AG20443 (cell line): ENCODE results near the gene LACTB.

Experiments used
- DNase-seq: peaks from one replicate; pipeline ENCODE4 v3.0.0; 2012; ENCODE audit warnings: low spot score, mixed read lengths

LACTB gene

DNA sequence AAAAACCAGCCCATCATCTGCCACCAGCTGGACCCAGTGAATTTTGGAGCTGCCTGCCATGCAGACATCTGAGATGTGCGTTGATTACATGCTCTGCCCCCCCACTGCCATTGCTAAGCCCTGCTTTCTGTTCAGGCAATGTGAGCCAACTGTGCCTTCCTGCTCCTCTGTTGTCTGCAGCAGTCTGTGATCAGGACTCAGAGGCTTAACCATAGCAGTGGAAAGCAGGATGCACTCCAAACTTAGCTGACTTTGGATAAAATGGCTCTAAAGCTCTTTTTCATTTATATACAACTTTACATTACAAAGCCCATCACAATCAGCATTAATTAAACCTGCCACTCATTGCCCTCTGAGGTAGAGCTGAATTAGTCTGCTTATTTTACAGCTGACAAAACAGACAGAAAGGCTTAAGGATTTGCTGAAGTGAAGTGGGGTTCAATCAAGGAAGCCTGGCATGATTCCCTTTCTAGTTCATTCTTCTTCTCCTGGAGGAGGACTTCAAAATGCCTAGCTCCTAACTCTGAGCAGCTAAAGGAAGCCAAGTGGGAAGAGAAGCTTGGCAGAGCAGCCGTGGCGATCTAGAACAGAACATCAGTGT lies 51.3 kb downstream of the LACTB start:
- DNase-seq = no peak

DNA sequence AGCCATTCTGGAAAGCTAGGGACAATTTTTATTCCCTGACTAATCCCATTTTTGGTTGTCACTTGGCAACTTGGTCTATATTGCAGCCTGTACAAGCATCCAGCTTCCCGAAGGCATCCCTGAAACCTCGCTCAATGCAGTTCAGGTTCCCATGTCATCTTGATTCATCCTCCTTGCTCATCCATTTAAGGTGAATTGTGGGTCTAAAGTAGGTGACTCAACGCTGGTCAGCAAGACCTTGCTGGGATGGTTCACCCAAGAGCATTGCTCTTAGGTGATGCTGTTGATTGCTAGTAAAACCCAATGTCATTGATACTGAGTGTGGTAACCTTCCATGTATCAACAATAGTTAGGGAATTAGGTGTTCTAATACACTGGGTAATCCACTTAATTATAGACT lies 54.6 kb downstream of the LACTB start:
- no peak for DNase-seq

DNA sequence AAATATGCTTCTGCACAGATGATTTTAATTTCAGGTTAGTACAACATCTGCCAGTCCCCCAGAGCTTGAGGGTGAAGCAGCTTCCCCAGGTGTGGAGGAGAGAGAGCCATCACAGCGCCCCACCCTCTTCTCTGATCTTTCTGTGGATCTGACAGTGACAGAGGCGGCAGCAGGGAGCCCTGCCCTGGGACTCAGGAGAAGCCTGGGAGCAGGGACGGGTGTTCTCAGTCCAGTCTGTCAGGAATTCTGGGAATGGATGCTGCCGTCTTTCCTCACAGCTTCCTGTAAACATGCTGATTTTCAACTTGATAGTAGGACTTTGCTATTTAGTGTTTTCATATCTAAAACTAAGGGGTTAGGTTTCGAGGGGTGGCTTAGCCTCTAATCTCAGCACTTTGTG lies 56.4 kb downstream of the LACTB start:
- no peak for DNase-seq

DNA sequence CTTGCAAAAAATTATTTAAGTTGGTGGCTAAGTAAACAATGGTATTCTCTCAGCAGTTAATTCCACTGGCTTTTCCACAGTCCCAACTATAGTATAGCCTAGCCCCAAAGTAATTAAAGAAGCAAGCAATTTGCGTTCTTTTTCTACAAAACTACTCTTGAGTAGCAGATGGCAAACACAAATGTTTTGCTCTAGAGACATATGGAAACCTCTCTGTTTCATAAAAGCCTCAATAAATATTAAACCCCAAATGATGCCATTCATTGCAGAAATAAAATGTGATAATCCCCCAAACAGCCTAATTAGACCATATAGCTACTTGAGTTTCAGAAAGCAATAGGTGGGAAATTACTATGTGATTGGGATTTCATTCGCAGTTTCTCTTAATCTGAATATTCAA lies 59.1 kb downstream of the LACTB start:
- no peak for DNase-seq

DNA sequence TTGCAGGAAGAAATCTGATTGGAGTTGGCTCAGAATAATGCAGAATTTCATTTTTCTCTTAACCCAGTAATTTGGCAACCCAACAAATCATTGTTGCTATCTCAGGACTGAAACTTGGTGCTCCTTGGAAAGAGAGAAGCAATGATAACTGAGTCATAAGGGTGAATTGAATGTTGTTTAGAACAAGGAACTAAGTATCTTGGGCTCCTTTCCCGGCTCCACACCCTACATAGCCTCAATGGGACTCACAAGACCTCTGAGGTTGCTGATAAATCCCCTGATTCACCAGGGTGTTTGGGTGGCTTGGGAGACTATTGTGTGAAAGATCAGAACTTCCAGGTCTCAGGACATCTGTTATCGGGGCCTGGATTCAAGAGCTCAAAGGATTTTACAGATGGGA lies 60.0 kb downstream of the LACTB start:
- DNase-seq = no peak

DNA sequence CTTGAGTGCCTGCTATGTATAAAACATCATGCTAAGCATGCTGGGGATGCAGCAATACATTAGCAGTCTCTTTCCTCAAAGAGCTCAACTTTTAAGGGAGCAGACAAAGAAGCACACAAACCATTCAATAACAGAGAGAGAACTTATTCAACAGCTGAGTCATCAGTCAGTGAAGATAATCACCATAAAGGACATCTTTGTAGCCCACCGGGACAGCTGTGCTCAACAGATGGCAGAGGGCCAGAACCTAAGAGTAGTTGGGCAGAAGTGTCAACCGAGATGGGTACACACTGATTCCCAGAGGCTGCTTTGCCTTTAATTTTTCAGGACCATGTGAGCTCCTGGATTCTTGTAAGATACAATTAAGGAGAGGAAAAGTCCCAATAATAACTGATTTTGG lies 63.5 kb downstream of the LACTB start:
- DNase-seq = no peak

DNA sequence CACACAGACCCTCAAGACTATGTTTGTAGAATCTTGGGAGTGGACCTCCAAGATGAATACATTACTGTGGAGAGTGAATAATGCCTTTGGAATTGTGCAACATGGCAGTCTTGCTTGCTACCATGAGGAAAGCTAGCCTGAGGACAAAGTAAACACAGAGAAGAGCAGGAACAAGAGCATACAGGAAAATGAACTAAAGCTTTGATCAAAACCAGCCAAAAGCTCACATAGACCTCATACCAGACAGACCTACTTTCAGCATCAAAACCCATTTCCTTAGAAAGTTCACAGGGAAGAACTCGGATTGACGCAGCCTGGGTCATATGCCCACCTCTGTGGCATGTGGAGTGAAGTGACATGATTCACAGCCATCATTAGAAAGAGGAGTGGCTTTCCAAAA lies 64.4 kb downstream of the LACTB start:
- DNase-seq = peak; percentile 58

DNA sequence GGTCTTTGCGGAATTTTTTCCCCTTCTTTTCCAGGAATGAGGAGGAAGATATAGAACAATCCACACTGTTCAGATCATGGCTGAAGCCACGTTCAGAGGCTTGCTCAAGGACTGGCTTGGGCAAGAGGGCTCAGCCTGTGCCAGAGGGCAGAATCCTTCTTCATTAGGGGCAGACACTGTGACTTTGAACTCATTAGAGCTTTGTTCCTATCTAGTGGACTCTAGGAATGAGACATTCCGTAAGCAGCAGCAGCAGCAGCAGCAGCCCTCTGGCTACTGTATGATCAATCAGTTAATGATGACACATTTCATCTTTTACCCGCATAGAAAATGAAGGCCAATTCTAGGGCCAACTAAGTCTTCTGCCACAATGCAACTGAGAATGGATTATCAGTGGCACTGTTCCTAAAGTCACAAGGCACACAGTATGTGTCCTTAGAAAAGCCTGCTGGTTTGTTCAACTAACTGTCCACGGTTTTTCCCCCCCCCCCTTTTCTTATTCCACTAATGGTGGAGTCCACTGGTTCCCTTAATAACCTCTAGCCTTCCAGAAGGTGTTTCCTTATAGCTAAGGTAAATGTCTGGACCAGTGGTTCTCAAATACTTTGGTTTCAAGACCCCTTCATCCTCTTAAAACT lies 66.0 kb downstream of the LACTB start:
- no peak for DNase-seq

DNA sequence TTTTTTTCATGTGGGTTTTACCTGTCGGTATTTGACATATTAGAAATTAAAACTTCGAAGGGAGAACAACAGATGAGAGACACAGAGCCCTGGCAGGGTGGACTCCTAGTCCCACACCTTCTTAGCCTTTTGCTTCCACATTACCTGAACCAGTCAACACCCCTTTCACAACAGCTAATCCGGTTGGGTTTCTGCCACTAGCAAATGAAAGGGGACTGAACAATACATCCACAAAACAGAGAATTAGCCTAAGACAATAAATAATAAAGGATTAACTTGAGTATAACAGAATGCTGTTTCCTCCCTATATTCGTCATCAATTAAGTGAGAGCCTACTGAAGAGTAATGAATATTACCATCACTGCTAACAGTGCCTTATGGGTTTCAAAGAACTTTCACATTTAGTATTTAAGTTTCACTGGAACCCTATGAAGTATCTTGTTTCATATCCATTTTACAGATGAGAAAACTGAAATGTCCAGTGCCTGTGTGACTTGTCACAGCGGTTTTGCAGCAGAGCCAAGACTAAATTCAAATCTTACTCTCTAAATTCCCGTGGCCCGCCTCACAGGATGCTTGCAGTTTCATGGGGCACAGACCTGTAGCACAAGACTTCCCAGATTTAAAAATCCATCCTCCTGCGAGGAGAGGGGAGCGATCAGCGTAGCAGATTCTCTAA lies 66.7 kb downstream of the LACTB start:
- no peak for DNase-seq

DNA sequence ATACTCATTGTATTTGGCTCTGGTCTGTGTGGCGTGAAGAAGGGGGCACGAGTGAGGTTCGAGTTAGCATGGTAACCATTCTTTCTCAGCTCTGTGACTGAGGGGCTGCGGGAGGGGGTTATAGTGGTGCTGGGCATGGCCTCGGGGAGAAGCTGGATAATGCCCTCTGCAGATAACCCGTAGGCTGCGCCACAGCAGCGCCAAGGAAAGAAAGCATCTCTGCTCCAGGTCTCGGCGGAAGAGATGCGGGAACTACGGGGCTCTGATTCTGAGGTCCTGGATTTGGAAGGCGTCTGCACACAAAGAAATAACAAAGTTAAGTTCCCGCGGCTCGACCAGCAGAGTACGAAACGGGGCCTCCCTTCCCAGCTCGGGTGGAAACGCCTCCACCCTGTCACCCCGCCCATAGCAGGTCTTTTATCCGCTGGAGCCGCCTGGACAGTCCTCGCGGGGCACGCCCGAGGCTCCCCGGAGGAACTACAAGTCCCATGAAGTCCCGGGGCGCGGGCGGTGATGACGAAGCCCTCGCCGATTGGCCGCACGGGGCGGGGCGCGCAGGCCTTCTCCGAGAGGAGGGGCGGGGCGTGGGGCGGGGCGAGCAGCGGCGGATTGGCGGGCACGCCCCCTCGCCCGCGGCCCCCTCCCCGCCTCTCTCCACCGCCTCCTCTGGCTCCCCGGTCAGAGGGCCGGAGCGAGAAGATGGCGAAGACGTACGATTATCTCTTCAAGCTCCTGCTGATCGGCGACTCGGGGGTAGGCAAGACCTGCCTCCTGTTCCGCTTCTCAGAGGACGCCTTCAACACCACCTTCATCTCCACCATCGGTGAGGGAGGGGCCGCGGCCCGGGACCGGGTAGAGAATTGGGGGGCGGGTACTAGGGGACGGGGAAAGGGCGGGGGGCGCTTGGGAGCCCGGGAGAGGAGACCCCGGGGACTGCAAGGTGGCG lies 67.5 kb downstream of the LACTB start, which contains the start of gene RAB8B:
TSS of gene RAB8B (plus strand) at position 681 of the 946 bp plus-strand sequence. CDS start at position 700, 19 bp downstream.
- DNase-seq = peak; percentile 98

DNA sequence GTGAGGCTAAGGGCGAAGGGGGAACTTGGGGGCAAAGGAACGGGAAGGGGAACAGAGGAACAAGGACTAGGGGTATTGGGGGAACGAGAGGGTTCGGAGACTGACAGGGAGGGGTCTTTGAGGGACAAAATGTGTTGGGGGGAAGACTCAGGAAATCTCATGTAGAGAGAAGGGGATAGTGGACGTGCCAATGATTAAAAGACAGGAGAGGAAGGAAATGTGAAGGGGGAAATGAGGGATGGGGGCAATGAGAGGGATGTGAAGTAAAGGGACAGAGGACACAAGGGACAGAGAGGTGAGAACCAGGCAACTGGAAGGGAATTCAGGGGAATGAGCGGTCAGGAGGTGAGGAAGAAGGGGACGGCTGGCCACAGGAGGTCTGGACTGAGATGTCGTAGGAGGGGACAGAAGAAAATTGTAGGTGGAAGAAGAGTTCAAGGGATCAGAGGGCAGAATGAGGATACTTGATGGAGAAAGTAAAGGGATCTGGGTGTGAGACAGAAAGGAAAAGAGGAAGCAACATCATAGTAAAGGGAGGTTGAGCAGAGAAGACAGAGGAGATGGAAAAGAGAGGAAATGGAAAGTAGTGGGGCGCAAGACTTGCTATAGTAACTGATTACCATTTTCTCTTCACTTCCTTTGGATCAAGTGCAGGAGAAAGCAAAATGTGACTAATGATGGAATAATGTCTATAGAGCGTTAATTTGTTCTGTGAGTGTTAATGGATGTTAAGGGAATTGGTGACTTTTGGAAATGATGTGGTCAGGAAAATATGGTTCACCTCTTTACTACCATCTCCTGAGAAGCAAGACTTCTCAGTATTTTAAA lies 68.5 kb downstream of the LACTB start:
- DNase-seq = no peak

DNA sequence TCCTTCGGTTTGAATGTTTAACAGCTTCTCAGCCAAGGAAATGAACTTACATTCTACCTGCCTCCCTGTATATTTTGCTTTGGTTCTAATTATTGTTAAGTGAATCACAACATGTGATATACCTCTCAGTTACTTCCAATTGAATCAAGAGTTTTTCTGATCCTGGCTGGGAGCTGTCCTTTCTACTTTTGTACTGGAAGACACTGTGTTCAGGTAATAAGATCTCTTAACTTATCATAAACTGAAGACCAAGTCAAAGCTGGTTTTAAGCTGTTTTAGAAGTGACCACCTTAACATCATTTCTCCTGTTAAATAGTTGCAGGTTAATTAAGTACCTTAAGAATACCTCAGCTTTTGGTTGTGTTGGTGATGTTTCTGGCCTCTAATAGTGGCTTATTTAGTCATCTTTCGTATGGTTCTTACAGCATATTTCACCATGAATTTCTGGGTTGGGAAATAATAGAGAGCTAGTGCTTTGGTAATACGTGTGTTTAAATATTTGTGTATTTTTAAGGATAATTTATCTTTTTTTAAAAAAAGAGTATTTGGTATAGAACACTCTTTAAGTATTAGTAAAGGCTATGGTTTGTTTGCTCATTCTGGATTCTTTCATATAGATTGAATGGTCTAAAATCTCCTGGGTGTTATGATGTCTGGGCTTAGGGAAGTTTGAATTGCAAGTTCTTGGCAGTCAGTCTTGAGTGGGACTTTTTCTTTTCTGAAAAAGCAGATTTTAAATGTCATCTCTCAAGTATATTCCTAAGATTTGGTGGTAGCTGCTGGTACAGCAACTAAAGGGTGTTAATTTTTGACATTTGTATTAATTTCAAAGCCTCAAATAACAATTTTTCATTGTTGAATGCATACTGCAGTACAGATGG lies 69.3 kb downstream of the LACTB start:
- no peak for DNase-seq
